SKM-1 (cell line): ENCODE results near the gene FAM227B.
A peak's percentile ranks its signal among the peaks of the same experiment; 100 is the strongest.
"Not testable (repeated sequence)": the region's sequence is repeated elsewhere in the genome, so short reads cannot be mapped to it uniquely, and the experiment has no call there.

Source experiments
- DNase-seq: peaks from one replicate; lab custom pipeline; 2025; ENCODE audit not compliant: unreplicated experiment; lab: John Stamatoyannopoulos, UW

The FAM227B gene

GRCh38 chr15:49383266-49383665 is 237.4 kb downstream of the FAM227B start:
- DNase-seq: no peak

GRCh38 chr15:49382394-49382793 is 238.2 kb downstream of the FAM227B start:
- DNase-seq: no peak

GRCh38 chr15:49380912-49381311 is 239.7 kb downstream of the FAM227B start:
- no peak for DNase-seq

GRCh38 chr15:49379996-49380395 is 240.6 kb downstream of the FAM227B start:
- DNase-seq: peak; percentile 63

GRCh38 chr15:49372366-49372765 is 248.3 kb downstream of the FAM227B start:
- DNase-seq: no peak

- DNase-seq: no peak
Measured at GRCh38 chr15:49370782-49371181, 249.8 kb downstream of the FAM227B start.

GRCh38 chr15:49366496-49366895 is 254.1 kb downstream of the FAM227B start:
- DNase-seq: no peak

GRCh38 chr15:49361370-49361769 is 259.2 kb downstream of the FAM227B start:
- DNase-seq: no peak

GRCh38 chr15:49354439-49354838 is 266.2 kb downstream of the FAM227B start:
- not testable (repeated sequence) for DNase-seq

- no peak for DNase-seq
Measured at GRCh38 chr15:49343546-49343945, 277.1 kb downstream of the FAM227B start.

- no peak for DNase-seq
Measured at GRCh38 chr15:49339656-49340055, 281.0 kb downstream of the FAM227B start.

GRCh38 chr15:49331951-49332350 is 288.7 kb downstream of the FAM227B start:
- DNase-seq: no peak

GRCh38 chr15:49331442-49331841 is 289.2 kb downstream of the FAM227B start:
- no peak for DNase-seq

GRCh38 chr15:49330166-49330565 is 290.5 kb downstream of the FAM227B start:
- no peak for DNase-seq

- no peak for DNase-seq
Measured at GRCh38 chr15:49328941-49329340, 291.7 kb downstream of the FAM227B start.

- no peak for DNase-seq
Measured at GRCh38 chr15:49327927-49328326, 292.7 kb downstream of the FAM227B start.

GRCh38 chr15:49323207-49323606 is 297.4 kb downstream of the FAM227B start:
- no peak for DNase-seq

- no peak for DNase-seq
Measured at GRCh38 chr15:49320351-49320750, 300.3 kb downstream of the FAM227B start.

- no peak for DNase-seq
Measured at GRCh38 chr15:49315391-49315823, 305.2 kb downstream of the FAM227B start.

- DNase-seq: no peak
Measured at GRCh38 chr15:49314716-49315115, 305.9 kb downstream of the FAM227B start.

- no peak for DNase-seq
Measured at GRCh38 chr15:49313650-49314049, 307.0 kb downstream of the FAM227B start.

GRCh38 chr15:49309889-49310288 is 310.7 kb downstream of the FAM227B start:
- DNase-seq: no peak

GRCh38 chr15:49308686-49309085 is 311.9 kb downstream of the FAM227B start:
- DNase-seq: no peak

GRCh38 chr15:49306551-49306950 is 314.1 kb downstream of the FAM227B start:
- no peak for DNase-seq
